Right atrium auricular region (tissue), 2 donors: Measurements from ENCODE around the gene PNO1. TPM values are rescaled to one million over a fixed set of nuclear protein-coding genes. Genes with fewer than 3 reads are reported as not detected.

Experiments used
- DNase-seq: peaks from one replicate; pipeline ENCODE4 v3.0.0-alpha.2; 2019; ENCODE audit warnings: low spot score
- H3K27ac ChIP-seq, 2 donors: fragments of 200-600 bp; sonication (generic); 1 replicate in 1 of 2; 2 replicates in 1 of 2; pipeline ENCODE4 v1.5.1; 2016 to 2019
- H3K27me3 ChIP-seq, 2 donors: fragments of 200-600 bp; sonication (generic); one replicate each; pipeline versions ENCODE4 v1.5.1 to v1.6.0; 2017 to 2019
- H3K36me3 ChIP-seq: fragments of 200-600 bp; sonication (generic); one replicate; pipeline ENCODE4 v1.5.1; 2016
- H3K4me1 ChIP-seq, 2 donors: fragments of 200-600 bp; sonication (generic); one replicate each; pipeline versions ENCODE4 v1.5.1 to v1.6.0; 2017 to 2019
- H3K4me3 ChIP-seq, 2 donors: fragments of 200-600 bp; sonication (generic); 1 replicate in 1 of 2; 2 replicates in 1 of 2; pipeline ENCODE4 v1.5.1; 2017 to 2019; ENCODE audit warnings: mild to moderate bottlenecking in 1 of 2, moderate library complexity in 1 of 2
- H3K9me3 ChIP-seq, 2 donors: fragments of 200-600 bp; sonication (generic); one replicate each; pipeline ENCODE4 v1.5.1; 2019
- total RNA-seq, 2 donors: library from RNA; depleted of rRNA; stranded (reverse); fragments of >200 nt; gene quantifications; one replicate each; pipeline ENCODE4 v1.1.0, GENCODE V29; 2016
- TF ChIP-seq, protein P1 (sequence below), 2 donors: fragments of 200-600 bp; sonication (generic); IDR thresholded peaks; one replicate each; pipeline ENCODE4 v1.5.1; 2019; ENCODE audit warnings: antibody characterized with exemption in 2 of 2

PNO1 gene
- total RNA-seq, 2 donors from 2014 or later: 8.7 to 12.0 TPM

DNA sequence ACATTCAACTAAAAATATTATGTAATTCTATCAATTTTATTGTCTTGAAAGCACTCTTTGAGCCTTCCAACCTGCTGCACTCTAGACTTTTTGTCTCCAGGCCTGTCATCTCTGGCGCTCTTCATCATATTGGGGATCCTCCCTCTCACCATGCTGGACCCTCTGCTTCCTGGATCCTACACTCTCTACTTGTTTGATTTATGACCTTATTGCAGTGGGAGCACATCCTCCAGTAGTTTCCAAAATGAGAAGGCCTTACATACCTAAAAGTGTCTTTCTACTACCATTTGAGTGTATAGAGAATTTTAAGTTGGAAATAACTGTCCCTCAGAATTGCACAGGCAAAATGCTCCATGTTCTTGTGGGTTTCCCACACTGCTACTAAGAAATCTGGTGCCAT lies 25.2 kb downstream of the PNO1 start:
- H3K36me3 ChIP-seq: peaks cover 25% of the 10 kb centered on the region
- TF ChIP-seq, protein P1, sequence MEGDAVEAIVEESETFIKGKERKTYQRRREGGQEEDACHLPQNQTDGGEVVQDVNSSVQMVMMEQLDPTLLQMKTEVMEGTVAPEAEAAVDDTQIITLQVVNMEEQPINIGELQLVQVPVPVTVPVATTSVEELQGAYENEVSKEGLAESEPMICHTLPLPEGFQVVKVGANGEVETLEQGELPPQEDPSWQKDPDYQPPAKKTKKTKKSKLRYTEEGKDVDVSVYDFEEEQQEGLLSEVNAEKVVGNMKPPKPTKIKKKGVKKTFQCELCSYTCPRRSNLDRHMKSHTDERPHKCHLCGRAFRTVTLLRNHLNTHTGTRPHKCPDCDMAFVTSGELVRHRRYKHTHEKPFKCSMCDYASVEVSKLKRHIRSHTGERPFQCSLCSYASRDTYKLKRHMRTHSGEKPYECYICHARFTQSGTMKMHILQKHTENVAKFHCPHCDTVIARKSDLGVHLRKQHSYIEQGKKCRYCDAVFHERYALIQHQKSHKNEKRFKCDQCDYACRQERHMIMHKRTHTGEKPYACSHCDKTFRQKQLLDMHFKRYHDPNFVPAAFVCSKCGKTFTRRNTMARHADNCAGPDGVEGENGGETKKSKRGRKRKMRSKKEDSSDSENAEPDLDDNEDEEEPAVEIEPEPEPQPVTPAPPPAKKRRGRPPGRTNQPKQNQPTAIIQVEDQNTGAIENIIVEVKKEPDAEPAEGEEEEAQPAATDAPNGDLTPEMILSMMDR (IDR thresholded peaks at IDR 0.05): no peak
- H3K4me3 ChIP-seq: no peak overlapping the region
- no peak for DNase-seq
- no peaks in the 10 kb centered on the region for H3K27me3 ChIP-seq
- no peaks in the 10 kb centered on the region for H3K9me3 ChIP-seq
- no peaks in the 10 kb centered on the region for H3K4me1 ChIP-seq
- no peak overlapping the region for H3K27ac ChIP-seq

DNA sequence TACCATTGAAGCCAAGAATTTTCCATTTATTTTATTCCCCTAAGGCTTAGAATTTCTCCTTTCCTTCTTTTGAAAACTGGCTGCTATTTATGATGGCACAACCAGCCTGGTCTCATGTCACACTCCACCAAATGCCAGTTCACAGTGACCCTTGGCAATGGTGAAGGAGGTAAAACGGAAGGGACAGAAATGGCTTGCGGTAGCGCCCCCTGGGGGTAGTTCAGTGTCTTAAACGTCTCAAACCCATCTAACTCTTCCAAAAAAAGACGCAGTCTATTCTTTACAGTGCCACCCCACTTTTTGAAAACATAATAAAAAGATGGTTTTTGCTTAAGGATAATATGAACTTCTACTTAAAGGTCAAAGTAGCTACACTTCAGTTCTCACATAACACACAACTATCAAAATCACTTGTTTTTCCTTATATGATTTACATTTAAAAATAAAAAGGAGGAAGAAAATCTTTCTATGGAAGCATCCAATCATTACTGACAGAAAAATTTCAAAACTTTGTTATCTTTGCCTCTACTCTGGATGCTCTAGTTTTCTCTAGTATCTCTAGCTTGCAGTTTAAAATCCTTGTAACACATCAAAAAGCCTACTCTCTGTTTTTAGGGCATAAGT lies 28.0 kb downstream of the PNO1 start:
- H3K27ac ChIP-seq: no peak overlapping the region
- DNase-seq: no peak
- TF ChIP-seq, protein P1 (IDR thresholded peaks at IDR 0.05): peak; percentile 54 to 57

DNA sequence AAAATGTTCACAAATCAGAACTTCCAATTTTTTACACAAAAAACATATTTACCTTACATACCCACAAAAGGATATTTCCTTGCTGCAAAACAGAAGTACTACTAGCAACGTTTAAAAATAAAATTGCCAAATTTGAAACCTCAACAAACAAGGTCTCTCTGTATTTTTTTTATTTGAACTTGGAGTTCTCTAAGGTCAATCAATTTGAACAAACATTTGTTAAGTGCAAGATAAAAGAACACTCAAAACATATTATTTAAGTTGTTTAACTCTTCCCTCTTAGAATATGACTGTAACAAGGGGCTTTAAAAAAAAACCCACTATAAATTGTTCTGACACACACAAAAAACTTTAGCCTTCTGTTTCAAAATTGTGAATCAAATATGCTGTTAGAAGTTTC lies 29.6 kb downstream of the PNO1 start:
- Histone ChIP-seq H3K27ac (no peak overlapping the region), H3K4me1 (no peaks in the 10 kb centered on the region), H3K27me3 (no peaks in the 10 kb centered on the region), H3K4me3 (no peak overlapping the region), H3K9me3 (no peaks in the 10 kb centered on the region), H3K36me3 (peaks cover 17% of the 10 kb centered on the region)
- no peak for DNase-seq
- TF ChIP-seq, protein P1 (IDR thresholded peaks at IDR 0.05): no peak

More for the DNA sequence above, 28.0 kb downstream of the PNO1 start:
- H3K36me3 ChIP-seq: peaks cover 18% of the 10 kb centered on the region
- H3K9me3 ChIP-seq: no peaks in the 10 kb centered on the region
- H3K4me3 ChIP-seq: no peak overlapping the region
- H3K4me1 ChIP-seq: no peaks in the 10 kb centered on the region
- no peaks in the 10 kb centered on the region for H3K27me3 ChIP-seq

DNA sequence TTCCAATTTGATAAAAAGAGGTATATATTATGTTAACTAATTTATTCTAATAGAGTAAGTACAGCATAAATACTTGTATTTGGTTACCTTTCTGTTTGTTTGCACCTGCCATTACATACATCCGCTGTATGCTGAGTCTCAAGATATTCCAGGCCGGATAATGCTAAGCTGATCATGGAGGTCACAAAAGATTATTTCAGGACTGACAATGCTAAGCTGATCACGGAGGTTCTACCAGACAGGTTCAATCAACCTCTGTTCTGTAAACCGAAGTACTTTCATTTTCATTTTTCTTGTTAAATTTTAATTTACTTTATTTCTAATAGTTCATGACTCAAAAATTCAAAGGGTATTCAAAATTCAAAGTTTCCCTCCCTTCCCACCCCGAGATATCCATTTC lies 31.1 kb downstream of the PNO1 start:
- Histone ChIP-seq H3K36me3 (peaks cover 7% of the 10 kb centered on the region), H3K27ac (no peak overlapping the region), H3K4me1 (no peaks in the 10 kb centered on the region), H3K9me3 (no peaks in the 10 kb centered on the region), H3K27me3 (no peaks in the 10 kb centered on the region), H3K4me3 (no peak overlapping the region)
- TF ChIP-seq, protein P1 (IDR thresholded peaks at IDR 0.05): no peak
- DNase-seq: no peak

DNA sequence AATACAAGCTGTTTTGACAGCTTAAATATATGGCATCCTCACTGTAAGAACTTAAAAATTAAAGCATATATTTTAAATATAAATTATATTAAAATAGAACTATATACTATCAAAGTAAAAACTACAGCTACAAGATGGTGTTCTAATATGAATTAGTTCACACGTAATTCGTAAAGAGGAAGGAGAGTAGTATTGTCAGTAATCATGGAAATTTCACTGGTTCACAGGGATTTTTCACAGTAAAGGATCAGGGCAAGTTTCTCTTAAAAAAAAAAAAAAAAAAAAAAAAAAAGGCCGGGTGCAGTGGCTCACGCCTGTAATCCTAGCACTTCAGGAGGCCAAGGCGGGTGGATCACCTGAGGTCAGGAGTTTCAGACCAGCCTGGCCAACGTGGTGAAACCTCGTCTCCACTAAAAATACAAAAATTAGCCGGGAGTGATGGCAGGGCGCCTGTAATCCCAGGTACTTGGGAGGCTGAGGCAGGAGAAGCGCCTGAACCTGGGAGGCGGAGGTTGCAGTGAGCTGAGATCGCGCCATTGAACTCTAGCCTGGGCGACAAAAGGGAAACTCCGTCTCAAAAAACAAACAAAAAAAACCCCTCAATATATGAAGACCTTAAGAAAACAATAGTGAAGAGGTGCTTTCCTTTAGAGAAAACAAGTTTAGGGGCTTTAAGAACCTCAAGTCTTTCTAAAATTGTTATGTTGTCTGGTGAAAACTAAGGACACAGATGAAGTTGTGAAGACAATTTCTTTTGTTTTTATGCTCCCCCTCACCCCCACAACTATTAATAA lies 32.5 kb downstream of the PNO1 start:
- Histone ChIP-seq H3K4me3 (no peak overlapping the region), H3K9me3 (no peaks in the 10 kb centered on the region), H3K4me1 (peaks cover 0 to 11% of the 10 kb centered on the region in 2 donors), H3K27me3 (no peaks in the 10 kb centered on the region), H3K27ac (no peak overlapping the region), H3K36me3 (peaks cover 7% of the 10 kb centered on the region)
- TF ChIP-seq, protein P1 (IDR thresholded peaks at IDR 0.05): no peak
- no peak for DNase-seq
